Activated CD4-positive, alpha-beta T cell treated with anti-CD3 and anti-CD28 coated beads, Interleukin-2, amount 10 ng/mL, durations not matched to agents 24 days and 14 days (primary cell): Measurements from ENCODE around the gene AMPD2. TPM values are rescaled to one million over a fixed set of nuclear protein-coding genes. Genes with fewer than 3 reads are reported as not detected.

Source experiments
- DNase-seq: peaks from one replicate; pipeline ENCODE4 v3.0.0; 2022
- H3K27ac Mint-ChIP-seq: one replicate; pipeline ENCODE4 v1.8.0; 2022; ENCODE audit warnings: mild to moderate bottlenecking, mixed read lengths
- H3K27me3 Mint-ChIP-seq: one replicate; pipeline ENCODE4 v1.8.0; 2022; ENCODE audit warnings: mixed read lengths
- H3K36me3 Mint-ChIP-seq: one replicate; pipeline ENCODE4 v1.8.0; 2022; ENCODE audit warnings: low read depth, mild to moderate bottlenecking, mixed read lengths
- H3K4me1 Mint-ChIP-seq: one replicate; pipeline ENCODE4 v1.8.0; 2021; ENCODE audit warnings: mixed read lengths
- H3K4me3 Mint-ChIP-seq: one replicate; pipeline ENCODE4 v1.8.0; 2022; ENCODE audit warnings: mild to moderate bottlenecking, moderate library complexity, mixed read lengths
- H3K9me3 Mint-ChIP-seq: one replicate; pipeline ENCODE4 v1.8.0; 2021; ENCODE audit warnings: mixed read lengths
- intact Hi-C: fragments of 100-400 bp; cut with micrococcal nuclease; formaldehyde crosslinking; loops from one replicate; pipeline ENCODE4 v1.15.1; 2023
- total RNA-seq: library from RNA; stranded (reverse); gene quantifications from 2 replicates; pipeline ENCODE4 v1.2.3, GENCODE V29; 2022

The AMPD2 gene
- 92.2 and 97.8 TPM in 2 replicates for total RNA-seq

- Mint-ChIP-seq H3K9me3 (no peaks in the 10 kb centered on the region), H3K27ac (peak within 1 kb of the TSS; percentile 95), H3K4me1 (peaks cover 59% of the 10 kb centered on the region), H3K27me3 (no peaks in the 10 kb centered on the region), H3K36me3 (peaks cover 5% of the 10 kb centered on the region), H3K4me3 (peak within 1 kb of the TSS; percentile 96)
- DNase-seq: peak; percentile 93
- intact Hi-C loops: loop anchor here (5.0 kb wide), 5 partner anchors 48 to 337 kb away; partner anchors contain the start of genes CYB561D1, GSTM1, GSTM2 and PSMA5
Observed at GRCh38 chr1:109619576-109620400, at the start of gene AMPD2, which contains the start of gene GNAT2. Gene AMPD2, plus strand, starts transcription at chr1:109619837. Its CDS starts 1,339 bp downstream, at chr1:109621176. Gene GNAT2, minus strand, starts transcription at chr1:109619616. Its CDS starts 6,746 bp downstream, at chr1:109612870.

- peaks cover 12% of the 10 kb centered on the region for H3K4me1 Mint-ChIP-seq
- H3K27ac Mint-ChIP-seq: no peak overlapping the region
Observed at GRCh38 chr1:109570414-109570813, 49.2 kb upstream of the AMPD2 start.

GRCh38 chr1:109573785-109574184 is 45.9 kb upstream of the AMPD2 start:
- Mint-ChIP-seq H3K27me3 (no peaks in the 10 kb centered on the region), H3K4me3 (no peak overlapping the region), H3K9me3 (no peaks in the 10 kb centered on the region), H3K4me1 (peaks cover 10% of the 10 kb centered on the region), H3K27ac (no peak overlapping the region), H3K36me3 (peaks cover 24% of the 10 kb centered on the region)
- DNase-seq: no peak
- intact Hi-C loops: no loop called here

More at GRCh38 chr1:109570414-109570813, 49.2 kb upstream of the AMPD2 start:
- Mint-ChIP-seq H3K36me3 (peaks cover 10% of the 10 kb centered on the region), H3K27me3 (no peaks in the 10 kb centered on the region), H3K4me3 (no peak overlapping the region), H3K9me3 (no peaks in the 10 kb centered on the region)
- intact Hi-C loops: no loop called here
- no peak for DNase-seq

- Mint-ChIP-seq H3K4me3 (no peak overlapping the region), H3K36me3 (peaks cover 42% of the 10 kb centered on the region), H3K27me3 (no peaks in the 10 kb centered on the region), H3K9me3 (no peaks in the 10 kb centered on the region), H3K27ac (no peak overlapping the region), H3K4me1 (no peaks in the 10 kb centered on the region)
- DNase-seq: no peak
- intact Hi-C loops: no loop called here
Observed at GRCh38 chr1:109578947-109579443, 40.6 kb upstream of the AMPD2 start.

GRCh38 chr1:109579491-109579890 is 40.1 kb upstream of the AMPD2 start:
- no peaks in the 10 kb centered on the region for H3K4me1 Mint-ChIP-seq
- no peak overlapping the region for H3K27ac Mint-ChIP-seq
- H3K27me3 Mint-ChIP-seq: no peaks in the 10 kb centered on the region
- intact Hi-C loops: no loop called here
- no peak for DNase-seq
- H3K36me3 Mint-ChIP-seq: peaks cover 43% of the 10 kb centered on the region
- H3K9me3 Mint-ChIP-seq: no peaks in the 10 kb centered on the region
- H3K4me3 Mint-ChIP-seq: no peak overlapping the region

GRCh38 chr1:109582021-109582420 is 37.6 kb upstream of the AMPD2 start:
- H3K9me3 Mint-ChIP-seq: no peaks in the 10 kb centered on the region
- intact Hi-C loops: no loop called here
- H3K27me3 Mint-ChIP-seq: no peaks in the 10 kb centered on the region
- DNase-seq: no peak
- peaks cover 2% of the 10 kb centered on the region for H3K4me1 Mint-ChIP-seq
- no peak overlapping the region for H3K27ac Mint-ChIP-seq
- no peak overlapping the region for H3K4me3 Mint-ChIP-seq
- peaks cover 42% of the 10 kb centered on the region for H3K36me3 Mint-ChIP-seq

- Mint-ChIP-seq H3K4me3 (no peak overlapping the region), H3K27me3 (no peaks in the 10 kb centered on the region), H3K9me3 (no peaks in the 10 kb centered on the region), H3K27ac (no peak overlapping the region), H3K4me1 (peaks cover 2% of the 10 kb centered on the region), H3K36me3 (peaks cover 53% of the 10 kb centered on the region)
- no peak for DNase-seq
- intact Hi-C loops: no loop called here
Observed at GRCh38 chr1:109584766-109585165, 34.9 kb upstream of the AMPD2 start.

DNA sequence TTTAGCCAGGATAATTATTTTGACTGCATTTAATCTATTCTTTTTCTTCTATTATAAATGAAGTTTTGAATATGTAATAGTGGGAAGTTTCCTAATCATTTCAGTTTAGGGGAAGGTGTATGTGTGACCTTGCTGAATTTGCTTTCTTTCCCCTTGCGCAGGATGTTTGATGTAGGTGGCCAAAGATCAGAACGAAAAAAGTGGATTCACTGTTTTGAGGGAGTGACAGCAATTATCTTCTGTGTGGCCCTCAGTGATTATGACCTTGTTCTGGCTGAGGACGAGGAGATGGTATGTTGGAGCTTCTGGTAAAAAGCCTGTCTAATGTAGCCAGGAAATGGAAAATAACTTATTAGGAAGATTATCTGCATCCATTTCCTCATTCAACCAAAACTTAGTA is 33.6 kb upstream of the AMPD2 start:
- DNase-seq: no peak
- Mint-ChIP-seq H3K4me3 (no peak overlapping the region), H3K27ac (no peak overlapping the region), H3K36me3 (peaks cover 56% of the 10 kb centered on the region), H3K9me3 (no peaks in the 10 kb centered on the region), H3K27me3 (no peaks in the 10 kb centered on the region), H3K4me1 (peaks cover 2% of the 10 kb centered on the region)
- intact Hi-C loops: no loop called here

- Mint-ChIP-seq H3K36me3 (peaks cover 62% of the 10 kb centered on the region), H3K27ac (no peak overlapping the region), H3K27me3 (no peaks in the 10 kb centered on the region), H3K4me3 (no peak overlapping the region), H3K9me3 (no peaks in the 10 kb centered on the region), H3K4me1 (peaks cover 2% of the 10 kb centered on the region)
- intact Hi-C loops: no loop called here
- no peak for DNase-seq
Observed at GRCh38 chr1:109589177-109589576, 30.5 kb upstream of the AMPD2 start.

- intact Hi-C loops: no loop called here
- H3K27ac Mint-ChIP-seq: no peak overlapping the region
- H3K27me3 Mint-ChIP-seq: no peaks in the 10 kb centered on the region
- H3K36me3 Mint-ChIP-seq: peaks cover 62% of the 10 kb centered on the region
- H3K9me3 Mint-ChIP-seq: no peaks in the 10 kb centered on the region
- H3K4me1 Mint-ChIP-seq: peaks cover 1% of the 10 kb centered on the region
- H3K4me3 Mint-ChIP-seq: no peak overlapping the region
- no peak for DNase-seq
Observed at GRCh38 chr1:109589679-109590078, 30.0 kb upstream of the AMPD2 start.

DNA sequence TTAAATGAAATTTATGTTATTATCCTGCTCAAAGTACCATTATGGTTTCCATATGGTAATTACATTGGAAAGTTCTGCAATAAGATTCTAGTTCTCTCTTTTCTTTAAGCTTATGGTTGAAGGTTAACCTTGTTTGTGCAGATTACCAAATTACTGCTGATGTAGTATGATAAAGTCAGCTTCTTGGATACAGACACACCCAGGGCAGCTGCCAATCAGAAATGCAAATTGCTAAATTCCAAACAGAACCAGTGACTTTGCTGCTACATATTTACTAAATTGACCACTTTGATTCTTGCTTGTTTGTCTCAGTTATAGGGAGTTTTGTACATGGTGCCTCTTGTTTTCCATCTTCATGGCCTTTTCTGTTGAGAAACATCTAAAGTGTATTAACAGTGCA is 26.7 kb upstream of the AMPD2 start:
- intact Hi-C loops: no loop called here
- no peaks in the 10 kb centered on the region for H3K9me3 Mint-ChIP-seq
- H3K36me3 Mint-ChIP-seq: peaks cover 59% of the 10 kb centered on the region
- no peaks in the 10 kb centered on the region for H3K27me3 Mint-ChIP-seq
- DNase-seq: no peak
- H3K4me3 Mint-ChIP-seq: no peak overlapping the region
- H3K4me1 Mint-ChIP-seq: no peaks in the 10 kb centered on the region
- no peak overlapping the region for H3K27ac Mint-ChIP-seq

DNA sequence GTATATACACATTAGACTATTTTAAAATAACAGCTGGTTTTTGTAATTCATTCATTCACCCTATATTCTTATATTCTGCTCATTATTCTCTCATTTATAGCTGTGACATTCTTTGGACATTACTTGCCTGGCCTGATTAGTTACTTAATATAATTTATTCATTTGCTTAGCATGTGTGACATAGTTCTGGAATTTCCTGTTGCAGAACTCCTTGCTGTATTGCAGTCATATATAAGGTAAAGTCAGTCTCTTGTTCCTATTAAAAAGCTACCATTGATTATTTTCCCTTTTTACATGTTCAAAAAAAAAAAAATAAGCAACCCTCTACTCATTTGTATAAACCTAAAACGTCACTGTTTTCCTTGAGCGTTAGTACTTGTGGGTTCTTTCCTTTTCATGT is 24.1 kb upstream of the AMPD2 start:
- Mint-ChIP-seq H3K27me3 (no peaks in the 10 kb centered on the region), H3K4me1 (peaks cover 2% of the 10 kb centered on the region), H3K27ac (no peak overlapping the region), H3K4me3 (no peak overlapping the region), H3K9me3 (no peaks in the 10 kb centered on the region), H3K36me3 (peaks cover 57% of the 10 kb centered on the region)
- DNase-seq: no peak
- intact Hi-C loops: no loop called here

GRCh38 chr1:109598156-109598555 is 21.5 kb upstream of the AMPD2 start:
- Mint-ChIP-seq H3K4me3 (no peak overlapping the region), H3K27ac (no peak overlapping the region), H3K4me1 (peaks cover 7% of the 10 kb centered on the region), H3K9me3 (no peaks in the 10 kb centered on the region), H3K27me3 (no peaks in the 10 kb centered on the region), H3K36me3 (peaks cover 43% of the 10 kb centered on the region)
- intact Hi-C loops: no loop called here
- no peak for DNase-seq

DNA sequence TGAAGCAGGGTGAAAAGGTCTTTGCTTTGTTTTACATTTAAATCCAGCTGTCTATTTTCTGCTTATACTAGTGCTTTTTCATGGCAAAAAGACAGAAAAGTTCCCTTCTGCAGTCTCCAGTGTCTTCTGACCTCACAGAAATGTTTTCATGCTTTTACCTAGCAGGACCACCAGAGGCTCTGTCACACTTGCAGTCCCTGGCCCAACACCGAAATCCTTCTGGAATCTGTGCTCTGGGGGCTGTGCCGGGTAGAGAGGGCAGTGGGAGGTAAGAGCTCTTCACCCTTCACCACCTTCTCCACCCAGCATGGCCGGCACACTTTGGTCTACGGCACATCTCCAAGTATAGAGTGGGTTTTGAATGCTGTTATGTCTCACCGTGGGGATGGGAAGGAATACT is 21.0 kb upstream of the AMPD2 start:
- Mint-ChIP-seq H3K4me1 (peaks cover 7% of the 10 kb centered on the region), H3K36me3 (peaks cover 40% of the 10 kb centered on the region), H3K9me3 (no peaks in the 10 kb centered on the region), H3K27me3 (no peaks in the 10 kb centered on the region), H3K4me3 (no peak overlapping the region), H3K27ac (no peak overlapping the region)
- intact Hi-C loops: no loop called here
- DNase-seq: no peak
